Measurements from ENCODE around the gene CWC15.
"Not testable (repeated sequence)": the region's sequence is repeated elsewhere in the genome, so short reads cannot be mapped to it uniquely, and the experiment has no call there.

Gene CWC15

GRCh38 chr11:94973099-94973968, at the start of gene CWC15, which contains the start of gene KDM4D:
TSS of gene CWC15 (minus strand) at chr11:94973556. CDS start at chr11:94972185, 1,371 bp downstream.
TSS of gene KDM4D (plus strand) at chr11:94973709. CDS start at chr11:94997373, 23,664 bp downstream.
- peak; percentile 81 for FAIRE-seq
- DNase-seq (ENCODE audit: low spot score): peak; percentile 72

GRCh38 chr11:95021468-95021867, 48.1 kb upstream of the CWC15 start:
- DNase-seq (ENCODE audit: low spot score); FAIRE-seq: not testable (repeated sequence)

GRCh38 chr11:95016139-95016538, 42.8 kb upstream of the CWC15 start:
- FAIRE-seq: no peak
- no peak for DNase-seq (ENCODE audit: low spot score)

- FAIRE-seq (no peak), DNase-seq (ENCODE audit: low spot score) (no peak)
Observed at GRCh38 chr11:95014184-95014821, 40.9 kb upstream of the CWC15 start.

- DNase-seq (ENCODE audit: low spot score) (no peak), FAIRE-seq (no peak)
Observed at GRCh38 chr11:95011376-95011775, 38.0 kb upstream of the CWC15 start.

GRCh38 chr11:95005642-95006041, 32.3 kb upstream of the CWC15 start:
- FAIRE-seq (no peak), DNase-seq (ENCODE audit: low spot score) (no peak)

- FAIRE-seq: no peak
Observed at GRCh38 chr11:95003716-95004115, 30.4 kb upstream of the CWC15 start.

GRCh38 chr11:94998285-94998684, 24.9 kb upstream of the CWC15 start:
- DNase-seq (ENCODE audit: low spot score) (no peak), FAIRE-seq (no peak)

More at GRCh38 chr11:95003716-95004115, 30.4 kb upstream of the CWC15 start:
- DNase-seq (ENCODE audit: low spot score): no peak

GRCh38 chr11:94997437-94997836, 24.1 kb upstream of the CWC15 start:
- DNase-seq (ENCODE audit: low spot score) (no peak), FAIRE-seq (no peak)

GRCh38 chr11:94993400-94993943, 20.1 kb upstream of the CWC15 start:
- no peak for FAIRE-seq
- DNase-seq (ENCODE audit: low spot score): no peak

GRCh38 chr11:94988748-94989147, 15.4 kb upstream of the CWC15 start:
- no peak for DNase-seq (ENCODE audit: low spot score)
- no peak for FAIRE-seq

- DNase-seq (ENCODE audit: low spot score) (no peak), FAIRE-seq (no peak)
Observed at GRCh38 chr11:94987378-94987777, 14.0 kb upstream of the CWC15 start.

GRCh38 chr11:94975599-94975998, 2.2 kb upstream of the CWC15 start:
- FAIRE-seq (no peak), DNase-seq (ENCODE audit: low spot score) (no peak)

- FAIRE-seq: no peak
- no peak for DNase-seq (ENCODE audit: low spot score)
Observed at GRCh38 chr11:94974178-94974577, 822 bp upstream of the CWC15 start.

- no peak for FAIRE-seq
- DNase-seq (ENCODE audit: low spot score): no peak
Observed at GRCh38 chr11:94972700-94973098, 657 bp downstream of the CWC15 start.

GRCh38 chr11:94968334-94968958, 4.9 kb downstream of the CWC15 start:
- no peak for FAIRE-seq
- no peak for DNase-seq (ENCODE audit: low spot score)

- FAIRE-seq (no peak), DNase-seq (ENCODE audit: low spot score) (no peak)
Observed at GRCh38 chr11:94964934-94965333, 8.4 kb downstream of the CWC15 start.

- no peak for FAIRE-seq
Observed at GRCh38 chr11:94961255-94961654, 12.1 kb downstream of the CWC15 start.

GRCh38 chr11:94960488-94960887, 12.9 kb downstream of the CWC15 start:
- FAIRE-seq (no peak), DNase-seq (ENCODE audit: low spot score) (no peak)

More at GRCh38 chr11:94961255-94961654, 12.1 kb downstream of the CWC15 start:
- no peak for DNase-seq (ENCODE audit: low spot score)

- FAIRE-seq: no peak
- DNase-seq (ENCODE audit: low spot score): no peak
Observed at GRCh38 chr11:94959179-94959578, 14.2 kb downstream of the CWC15 start.

- FAIRE-seq: no peak
- DNase-seq (ENCODE audit: low spot score): no peak
Observed at GRCh38 chr11:94958121-94958696, 15.1 kb downstream of the CWC15 start.
